GM12878 (cell line): ENCODE data around the gene FBXO38. TPM values are rescaled to one million over a fixed set of nuclear protein-coding genes. Genes with fewer than 3 reads are reported as not detected.

Source experiments
- ATAC-seq: fragments of 200-7000 bp; cut with Tn5 transposase; 3 replicates; pipeline ENCODE4 v1.9.1; 2020; ENCODE audit warnings: mild to moderate bottlenecking, moderate library complexity
- BruUV-seq: library from RNA; stranded (reverse); fragments of 400-500 nt; replicated peaks from 2 replicates; lab custom pipeline; 2021; lab: Mats Ljungman, UMichigan
- CTCF ChIA-PET: fragments of 300-600 bp; sonication (Branson Sonifier 250); formaldehyde crosslinking; extraction: SDS; loops from one replicate; lab custom pipeline; 2021; ENCODE audit warnings: inconsistent platforms; lab: Yijun Ruan, JAX
- POLR2A ChIA-PET: fragments of 350-600 bp; formaldehyde crosslinking; extraction: SDS; loops from one replicate; lab custom pipeline; 2021; ENCODE audit warnings: inconsistent platforms; lab: Charles Lee
- RAD21 ChIA-PET: fragments of 300-600 bp; sonication (Branson Sonifier 250); formaldehyde crosslinking; loops from one replicate; lab custom pipeline; 2023; ENCODE audit warnings: antibody characterized with exemption; ENCODE audit not compliant: unreplicated experiment; lab: Charles Lee
- SMC1A ChIA-PET: fragments of 300-600 bp; sonication (Branson Sonifier 250); formaldehyde crosslinking; loops from one replicate; lab custom pipeline; 2023; ENCODE audit not compliant: unreplicated experiment, uncharacterized antibody; lab: Charles Lee
- DNase-seq: peaks from one replicate; pipeline ENCODE4 v3.0.0-alpha.2; 2011; ENCODE audit warnings: low read depth, low spot score
- FAIRE-seq: peaks from 3 replicates; lab custom pipeline; 2011; peaks lifted over from hg19 to GRCh38; lab: Jason Lieb, UNC
- H2AFZ ChIP-seq: 2 replicates; pipeline ENCODE4 v1.6.0; 2011; ENCODE audit warnings: low read depth, low read length, control low read depth; ENCODE audit not compliant: control insufficient read depth
- H3K27ac ChIP-seq: 2 replicates; pipeline ENCODE4 v1.5.1; 2011; ENCODE audit warnings: control low read depth; ENCODE audit not compliant: control insufficient read depth, insufficient read depth
- H3K27me3 ChIP-seq, 2 experiments: replicated peaks in 1 of 2; 2 replicates each; pipeline versions ENCODE4 v1.6.0 to v1.6.1; 2011; ENCODE audit warnings: low read length in 1 of 2; ENCODE audit not compliant: control insufficient read depth in 2 of 2, insufficient read depth in 2 of 2
- H3K36me3 ChIP-seq, 2 experiments: 2 replicates each; pipeline ENCODE4 v1.5.1; 2011; ENCODE audit warnings: low read length in 1 of 2; ENCODE audit not compliant: control insufficient read depth in 2 of 2, insufficient read depth in 2 of 2
- H3K4me1 ChIP-seq: 2 replicates; pipeline ENCODE4 v1.6.1; 2011; ENCODE audit warnings: mild to moderate bottlenecking, low read length, moderate library complexity, mixed read lengths; ENCODE audit not compliant: control insufficient read depth, insufficient read depth
- H3K4me2 ChIP-seq: 2 replicates; pipeline ENCODE4 v1.6.0; 2011; ENCODE audit warnings: control low read depth; ENCODE audit not compliant: control insufficient read depth, insufficient read depth
- H3K4me3 ChIP-seq: fragments of 200-600 bp; sonication (generic); 2 replicates; pipeline ENCODE4 v1.5.1; 2016
- H3K79me2 ChIP-seq: 2 replicates; pipeline ENCODE4 v1.6.0; 2011; ENCODE audit warnings: low read length; ENCODE audit not compliant: control insufficient read depth, insufficient read depth
- H3K9ac ChIP-seq: 2 replicates; pipeline ENCODE4 v1.8.0; 2011; ENCODE audit warnings: low read length, control low read depth, mixed read lengths; ENCODE audit not compliant: control insufficient read depth, insufficient read depth
- H3K9me3 ChIP-seq: replicated peaks from 3 replicates; pipeline ENCODE4 v1.5.1; 2011; ENCODE audit warnings: mild to moderate bottlenecking, low read length; ENCODE audit not compliant: control insufficient read depth, insufficient read depth
- H4K20me1 ChIP-seq: 2 replicates; pipeline ENCODE4 v1.6.0; 2011; ENCODE audit not compliant: control insufficient read depth, insufficient read depth
- CHD1 ChIP-seq: IDR thresholded peaks from 2 replicates; pipeline ENCODE4 v1.6.1; 2012; ENCODE audit warnings: low read depth, low read length, improper control_type of control experiment
- EP300 ChIP-seq, 2 experiments: fragments of 150-350 bp in 1 of 2; IDR thresholded peaks; 2 replicates each; pipeline ENCODE4 v1.6.1; 2011 to 2012; ENCODE audit warnings: low read depth in 2 of 2, low read length in 2 of 2, borderline replicate concordance in 1 of 2, improper control_type of control experiment in 1 of 2, inconsistent platforms in 1 of 2; ENCODE audit not compliant: control insufficient read depth in 1 of 2
- GATAD2B ChIP-seq: fragments of 450-650 bp; conservative IDR thresholded peaks from 2 replicates; pipeline ENCODE4 v1.6.1; 2017; ENCODE audit warnings: low read depth, mild to moderate bottlenecking, moderate library complexity
- HCFC1 ChIP-seq: fragments of 150-350 bp; IDR thresholded peaks from 2 replicates; pipeline ENCODE4 v1.6.1; 2014; ENCODE audit warnings: low read length
- IKZF1 ChIP-seq: fragments of 450-650 bp; conservative IDR thresholded peaks from 2 replicates; pipeline ENCODE4 v1.6.1; 2017; ENCODE audit warnings: antibody characterized with exemption, mild to moderate bottlenecking
- MTA3 ChIP-seq: IDR thresholded peaks from 2 replicates; pipeline ENCODE4 v1.6.1; 2012; ENCODE audit warnings: low read length, inconsistent platforms, borderline replicate concordance
- MYB ChIP-seq: fragments of 150-350 bp; IDR thresholded peaks from 2 replicates; pipeline ENCODE4 v1.6.1; 2014; ENCODE audit warnings: mild to moderate bottlenecking, low read depth, low read length, borderline replicate concordance
- MYC ChIP-seq: IDR thresholded peaks from 2 replicates; pipeline ENCODE4 v1.6.1; 2011; ENCODE audit warnings: mild to moderate bottlenecking, low read length, moderate library complexity, inconsistent platforms; ENCODE audit not compliant: insufficient read depth, insufficient replicate concordance, insufficient read length, severe bottlenecking
- NFIC ChIP-seq: IDR thresholded peaks from 2 replicates; pipeline ENCODE4 v1.6.1; 2012; ENCODE audit warnings: low read depth, mild to moderate bottlenecking, inconsistent platforms, low read length, moderate library complexity
- NFYA ChIP-seq: IDR thresholded peaks from 2 replicates; pipeline ENCODE4 v1.6.1; 2011; ENCODE audit warnings: low read depth, mild to moderate bottlenecking, low read length, improper control_type of control experiment, borderline replicate concordance
- NKRF ChIP-seq: fragments of 450-650 bp; conservative IDR thresholded peaks from 2 replicates; pipeline ENCODE4 v1.6.1; 2017; ENCODE audit warnings: mild to moderate bottlenecking, moderate library complexity
- PAX8 ChIP-seq: fragments of 450-650 bp; IDR thresholded peaks from 2 replicates; pipeline ENCODE4 v1.6.1; 2017; ENCODE audit warnings: mild to moderate bottlenecking, moderate library complexity
- RFX5 ChIP-seq: IDR thresholded peaks from 2 replicates; pipeline ENCODE4 v1.6.1; 2011; ENCODE audit warnings: low read depth, low read length, improper control_type of control experiment
- SIN3A ChIP-seq: IDR thresholded peaks from 2 replicates; pipeline ENCODE4 v1.6.1; 2012; ENCODE audit warnings: low read depth, low read length, improper control_type of control experiment
- SMAD1 ChIP-seq: fragments of 450-650 bp; IDR thresholded peaks from 2 replicates; pipeline ENCODE4 v1.6.1; 2018; ENCODE audit warnings: mild to moderate bottlenecking, low read depth; ENCODE audit not compliant: partially characterized antibody
- ZNF217 ChIP-seq: fragments of 450-650 bp; IDR thresholded peaks from 2 replicates; pipeline ENCODE4 v1.6.1; 2017; ENCODE audit warnings: antibody characterized with exemption, mild to moderate bottlenecking
- WGBS: methylation state at CpG from one replicate; pipeline ENCODE4 v1.1.6; 2016; ENCODE audit warnings: low lambda C conversion rate; ENCODE audit not compliant: insufficient replicate concordance, insufficient coverage; ENCODE audit errors: missing lambda C conversion rate; 5-methylcytosine and 5-hydroxymethylcytosine counted together
- in situ Hi-C: fragments of 300-500 bp; cut with MboI; formaldehyde crosslinking; loops from 9 replicates; pipeline ENCODE4 v1.14.3; 2018; ENCODE audit warnings: mixed read lengths
- intact Hi-C: fragments of 100-400 bp; cut with micrococcal nuclease; formaldehyde crosslinking; loops from one replicate; pipeline ENCODE4 v1.14.2; 2022; ENCODE audit not compliant: unreplicated experiment
- polyA plus RNA-seq, 11 experiments: library from polyadenylated mRNA; depleted of rRNA in 4 of 11; unstranded in 6 of 11; stranded (reverse) in 5 of 11; fragments of >200 nt; fragmentation: Nextera tagmentation in 4 of 11; fragmentation: Illumina TruSeq in 1 of 11; extraction: Ambion mirVana in 4 of 11; extraction: Trizol in 1 of 11; gene quantifications; 1 replicate in 1 of 11; 2 replicates in 10 of 11; pipeline versions ENCODE4 v1.2.1 to v1.2.3, GENCODE V29; 2011 to 2016; ENCODE audit warnings: inconsistent platforms in 2 of 11, missing spikeins in 2 of 11, low read depth in 1 of 11
- total RNA-seq, 4 experiments: library from RNA; depleted of rRNA in 3 of 4; stranded (reverse); fragments of >200 nt in 3 of 4; fragmentation: Illumina TruSeq in 1 of 4; extraction: Trizol in 1 of 4; gene quantifications; 2 replicates each; pipeline versions ENCODE4 v1.2.1 to v1.2.3, GENCODE V29; 2013 to 2021

FBXO38 gene
- total and polyA plus RNA-seq, 10 of the 15 experiments (the other 5 are each of a cell fraction or from before 2014, with no cell fraction given): 9.1 to 44.6 (median 28.3) TPM

GRCh38 chr5:148418511-148418910 lies 34.8 kb downstream of the FBXO38 start:
- no peaks in the 10 kb centered on the region for H3K79me2 ChIP-seq
- H2AFZ ChIP-seq: no peak overlapping the region
- no peak overlapping the region for H3K27ac ChIP-seq
- SMC1A ChIA-PET: no interaction called here
- no peak for ATAC-seq
- POLR2A ChIA-PET: no interaction called here
- no peaks in the 10 kb centered on the region for H4K20me1 ChIP-seq
- intact Hi-C loops: no loop called here
- peaks cover 3 to 17% of the 10 kb centered on the region in 2 experiments for H3K36me3 ChIP-seq
- H3K9me3 ChIP-seq: no peaks in the 10 kb centered on the region
- CTCF ChIA-PET: interaction anchor here (0.9 kb wide), 1 partner anchor 31 kb away, joined by 4 read pairs; no protein-coding TSS in a partner anchor
- no TSS peak for BruUV-seq
- H3K4me3 ChIP-seq: no peak overlapping the region
- no peak for DNase-seq
- H3K4me1 ChIP-seq: no peaks in the 10 kb centered on the region
- no peaks in the 10 kb centered on the region for H3K27me3 ChIP-seq
- no peak overlapping the region for H3K9ac ChIP-seq
- no peak overlapping the region for H3K4me2 ChIP-seq
- TF ChIP-seq NKRF (no peak), IKZF1 (no peak), EP300 (IDR thresholded peaks at IDR 0.05; ENCODE audit: borderline replicate concordance in 1 of 2, control insufficient read depth in 1 of 2, low read depth in 2 of 2, low read length in 2 of 2) (no peak), MYB (no peak), MYC (no peak), HCFC1 (no peak), GATAD2B (no peak), PAX8 (no peak), RFX5 (no peak), MTA3 (no peak), ZNF217 (no peak), CHD1 (no peak), SIN3A (no peak), SMAD1 (no peak), NFIC (no peak), NFYA (no peak)
- FAIRE-seq: no peak
- RAD21 ChIA-PET: no interaction called here
- WGBS: 52% methylated on average over 3 of the region's 3 CpGs
- in situ Hi-C loops: loop anchor here (25.0 kb wide), 1 partner anchor 1956 kb away; no protein-coding TSS in a partner anchor
